OCI-LY1 (cell line): ENCODE results near the gene AGBL1.

ENCODE experiments used
- H2AFZ ChIP-seq: fragments of 200-600 bp; sonication (generic), shearing (Covaris generic); 2 replicates; pipeline ENCODE4 v1.6.0; 2014; ENCODE audit warnings: antibody characterized with exemption, mild to moderate bottlenecking, low read length
- H3F3A ChIP-seq: fragments of 200-600 bp; sonication (generic), shearing (Covaris generic); 2 replicates; pipeline ENCODE4 v1.6.0; 2014; ENCODE audit warnings: mild to moderate bottlenecking, antibody characterized with exemption, low read length, moderate library complexity; ENCODE audit not compliant: insufficient read depth
- H3K27ac ChIP-seq: fragments of 200-600 bp; sonication (generic); 2 replicates; pipeline ENCODE4 v1.5.1; 2014; ENCODE audit warnings: low read length, mixed run types, mild to moderate bottlenecking, low read depth; ENCODE audit not compliant: poor library complexity, severe bottlenecking
- H3K27me3 ChIP-seq: fragments of 200-600 bp; sonication (generic); 2 replicates; pipeline ENCODE4 v1.6.0; 2014; ENCODE audit warnings: antibody characterized with exemption, mild to moderate bottlenecking, low read length, moderate library complexity; ENCODE audit not compliant: insufficient read depth
- H3K36me3 ChIP-seq: fragments of 200-600 bp; sonication (generic); 2 replicates; pipeline ENCODE4 v1.6.1; 2014; ENCODE audit warnings: mild to moderate bottlenecking, antibody characterized with exemption, low read length, moderate library complexity, mixed read lengths; ENCODE audit not compliant: insufficient read depth
- H3K4me1 ChIP-seq: fragments of 200-600 bp; sonication (generic); 2 replicates; pipeline ENCODE4 v1.5.1; 2014; ENCODE audit warnings: mild to moderate bottlenecking, low read length, moderate library complexity; ENCODE audit not compliant: insufficient read depth, severe bottlenecking
- H3K4me2 ChIP-seq: fragments of 200-600 bp; sonication (generic), shearing (Covaris generic); 2 replicates; pipeline ENCODE4 v1.6.1; 2014; ENCODE audit warnings: low read length
- H3K4me3 ChIP-seq: fragments of 200-600 bp; sonication (generic); 2 replicates; pipeline ENCODE4 v1.5.1; 2014; ENCODE audit warnings: low read length, low read depth, mild to moderate bottlenecking, mixed read lengths; ENCODE audit not compliant: poor library complexity, severe bottlenecking
- H3K79me2 ChIP-seq: fragments of 200-600 bp; shearing (Covaris generic); 2 replicates; pipeline ENCODE4 v1.6.1; 2016; ENCODE audit warnings: mixed run types, low read length, mixed read lengths; ENCODE audit not compliant: insufficient read depth
- H3K9ac ChIP-seq: fragments of 200-600 bp; sonication (generic), shearing (Covaris generic); 2 replicates; pipeline ENCODE4 v1.6.1; 2014; ENCODE audit warnings: mild to moderate bottlenecking, low read length, mixed read lengths
- H3K9me2 ChIP-seq: fragments of 200-600 bp; sonication (generic), shearing (Covaris generic); 2 replicates; pipeline ENCODE4 v1.6.1; 2014; ENCODE audit warnings: low read depth, mild to moderate bottlenecking, low read length, mixed read lengths
- H3K9me3 ChIP-seq: fragments of 200-600 bp; shearing (Covaris generic); 2 replicates; pipeline ENCODE4 v1.6.1; 2014; ENCODE audit warnings: low read length, mixed read lengths
- H4K20me1 ChIP-seq: fragments of 200-600 bp; sonication (generic), shearing (Covaris generic); 2 replicates; pipeline ENCODE4 v1.6.0; 2016; ENCODE audit warnings: mild to moderate bottlenecking, low read length; ENCODE audit not compliant: insufficient read depth
- EZH2 ChIP-seq: fragments of 200-600 bp; sonication (generic), shearing (Covaris generic); IDR thresholded peaks from 2 replicates; pipeline ENCODE4 v1.8.0; 2017; ENCODE audit warnings: borderline replicate concordance, mixed run types, mild to moderate bottlenecking, antibody characterized with exemption, low read length, moderate library complexity, mixed read lengths
- TF ChIP-seq, protein P1 (sequence below): fragments of 200-600 bp; sonication (generic), shearing (Covaris generic); IDR thresholded peaks from 2 replicates; pipeline ENCODE4 v1.5.1; 2017; ENCODE audit warnings: mild to moderate bottlenecking, antibody characterized with exemption, low read length, moderate library complexity, mixed read lengths

The AGBL1 gene

DNA sequence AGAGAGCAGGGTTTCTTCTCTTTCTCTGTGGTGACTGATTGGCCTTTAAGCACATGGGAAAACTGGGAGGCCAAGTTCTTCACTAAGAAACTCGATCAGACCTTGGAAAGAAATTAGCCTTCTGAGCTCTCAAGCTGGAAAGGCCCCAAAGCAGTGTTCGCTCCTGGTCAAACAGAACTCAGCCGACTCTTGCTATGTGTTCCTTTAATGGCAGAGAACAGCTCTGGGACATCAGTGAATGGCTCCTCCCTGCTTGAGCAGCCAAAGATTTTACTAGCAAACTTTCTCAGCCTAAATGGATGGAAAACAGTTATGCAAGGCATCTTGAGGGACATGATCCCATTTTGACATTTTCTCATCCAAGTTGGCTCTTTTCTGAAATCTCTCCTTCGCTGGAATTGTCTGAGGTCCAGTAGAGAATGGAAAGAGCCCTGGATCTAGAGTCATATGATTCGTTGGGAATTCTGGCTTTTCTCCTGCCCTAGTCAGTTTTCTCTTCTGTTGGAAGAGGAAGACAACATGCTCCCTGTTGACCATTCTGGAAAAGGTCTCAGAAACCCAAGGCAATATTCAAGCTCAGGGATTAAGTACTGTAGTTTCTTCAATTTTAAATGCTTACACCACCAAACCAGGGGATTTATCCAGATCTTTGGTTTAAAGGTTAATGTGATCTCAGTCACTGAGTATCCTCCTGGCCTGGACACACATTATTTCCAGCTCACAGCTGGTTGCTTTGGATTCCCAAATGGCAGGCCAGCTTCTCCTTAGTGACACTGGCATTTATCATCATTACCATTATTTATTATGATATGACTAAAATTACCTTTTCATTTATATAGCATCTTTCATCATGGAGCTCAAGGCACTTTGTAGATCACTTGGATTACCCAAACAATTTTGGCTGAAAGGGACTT lies 319.6 kb downstream of the AGBL1 start:
- H3F3A ChIP-seq = no peaks in the 10 kb centered on the region
- H3K27ac ChIP-seq = no peak overlapping the region
- H4K20me1 ChIP-seq = no peaks in the 10 kb centered on the region
- H3K79me2 ChIP-seq = no peaks in the 10 kb centered on the region
- H3K4me2 ChIP-seq = no peak overlapping the region
- H3K9ac ChIP-seq = no peak overlapping the region
- no peaks in the 10 kb centered on the region for H3K4me1 ChIP-seq
- TF ChIP-seq EZH2 = no peak
- TF ChIP-seq, protein P1, sequence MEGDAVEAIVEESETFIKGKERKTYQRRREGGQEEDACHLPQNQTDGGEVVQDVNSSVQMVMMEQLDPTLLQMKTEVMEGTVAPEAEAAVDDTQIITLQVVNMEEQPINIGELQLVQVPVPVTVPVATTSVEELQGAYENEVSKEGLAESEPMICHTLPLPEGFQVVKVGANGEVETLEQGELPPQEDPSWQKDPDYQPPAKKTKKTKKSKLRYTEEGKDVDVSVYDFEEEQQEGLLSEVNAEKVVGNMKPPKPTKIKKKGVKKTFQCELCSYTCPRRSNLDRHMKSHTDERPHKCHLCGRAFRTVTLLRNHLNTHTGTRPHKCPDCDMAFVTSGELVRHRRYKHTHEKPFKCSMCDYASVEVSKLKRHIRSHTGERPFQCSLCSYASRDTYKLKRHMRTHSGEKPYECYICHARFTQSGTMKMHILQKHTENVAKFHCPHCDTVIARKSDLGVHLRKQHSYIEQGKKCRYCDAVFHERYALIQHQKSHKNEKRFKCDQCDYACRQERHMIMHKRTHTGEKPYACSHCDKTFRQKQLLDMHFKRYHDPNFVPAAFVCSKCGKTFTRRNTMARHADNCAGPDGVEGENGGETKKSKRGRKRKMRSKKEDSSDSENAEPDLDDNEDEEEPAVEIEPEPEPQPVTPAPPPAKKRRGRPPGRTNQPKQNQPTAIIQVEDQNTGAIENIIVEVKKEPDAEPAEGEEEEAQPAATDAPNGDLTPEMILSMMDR = no peak
- no peaks in the 10 kb centered on the region for H3K9me2 ChIP-seq
- no peak overlapping the region for H2AFZ ChIP-seq
- no peaks in the 10 kb centered on the region for H3K27me3 ChIP-seq
- H3K36me3 ChIP-seq = no peaks in the 10 kb centered on the region
- H3K9me3 ChIP-seq = no peaks in the 10 kb centered on the region
- no peak overlapping the region for H3K4me3 ChIP-seq

DNA sequence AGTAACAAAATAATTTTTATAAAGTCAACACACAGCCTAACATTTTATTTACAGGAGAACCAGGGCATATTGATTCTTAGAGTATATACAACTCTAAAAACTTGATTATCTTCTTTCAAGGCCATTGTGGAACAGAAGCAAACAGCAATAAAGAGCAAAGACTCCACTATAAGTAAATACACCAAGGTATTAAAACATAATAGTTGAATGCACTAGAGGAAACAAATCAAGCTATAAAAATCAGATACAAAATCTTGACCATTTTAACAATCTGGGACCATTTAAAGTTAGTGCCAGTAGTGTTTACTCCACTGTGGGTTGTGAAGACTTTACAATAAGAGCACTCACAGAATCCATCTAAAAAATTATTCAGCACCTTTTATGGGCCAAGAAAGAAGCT lies 323.6 kb downstream of the AGBL1 start:
- H3K36me3 ChIP-seq = no peaks in the 10 kb centered on the region
- no peak overlapping the region for H3K4me3 ChIP-seq
- H3K27ac ChIP-seq = no peak overlapping the region
- no peaks in the 10 kb centered on the region for H3K4me1 ChIP-seq
- no peaks in the 10 kb centered on the region for H3K9me3 ChIP-seq
- H4K20me1 ChIP-seq = no peaks in the 10 kb centered on the region
- no peaks in the 10 kb centered on the region for H3K79me2 ChIP-seq
- H3K9me2 ChIP-seq = no peaks in the 10 kb centered on the region
- TF ChIP-seq, protein P1 = no peak
- no peak for TF ChIP-seq EZH2
- H2AFZ ChIP-seq = no peak overlapping the region
- H3K4me2 ChIP-seq = no peak overlapping the region
- H3F3A ChIP-seq = no peaks in the 10 kb centered on the region
- H3K9ac ChIP-seq = no peak overlapping the region
- H3K27me3 ChIP-seq = no peaks in the 10 kb centered on the region

DNA sequence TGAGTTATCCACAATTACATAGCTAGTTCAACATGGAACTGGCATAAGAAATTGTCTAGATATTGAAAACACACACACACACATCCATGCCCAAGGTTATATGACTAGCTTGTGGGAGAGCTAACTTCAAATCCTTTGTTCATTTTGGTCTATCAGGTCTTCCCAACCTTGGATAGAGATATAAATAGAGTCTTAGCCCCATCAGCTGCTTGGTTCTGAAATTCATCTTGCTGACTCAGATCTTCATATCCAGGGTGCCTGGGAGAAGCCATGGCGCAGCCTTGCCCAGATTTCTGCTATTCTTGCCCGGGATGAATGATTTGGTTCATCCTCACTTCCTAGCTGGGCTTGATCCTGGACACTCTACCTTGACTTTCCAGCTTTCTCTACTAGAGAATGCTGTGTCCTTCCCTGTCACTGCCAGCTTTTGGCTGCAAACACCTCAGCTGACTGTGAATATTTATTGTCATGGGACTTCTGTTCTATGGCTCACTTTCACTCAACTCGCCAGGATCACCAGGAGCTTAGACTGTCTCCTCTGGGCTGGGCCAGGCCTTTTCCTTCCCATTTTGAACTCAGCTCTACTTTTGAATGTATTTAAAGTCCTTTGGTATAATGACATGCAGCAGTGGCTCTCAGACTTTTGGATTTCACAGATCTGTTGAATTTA lies 324.4 kb downstream of the AGBL1 start:
- TF ChIP-seq, protein P1 = no peak
- no peak for TF ChIP-seq EZH2
- H3K4me3 ChIP-seq = no peak overlapping the region
- H3K4me1 ChIP-seq = no peaks in the 10 kb centered on the region
- H3K9ac ChIP-seq = no peak overlapping the region
- no peak overlapping the region for H3K4me2 ChIP-seq
- no peak overlapping the region for H2AFZ ChIP-seq
- H3K27ac ChIP-seq = no peak overlapping the region
- H3K9me2 ChIP-seq = no peaks in the 10 kb centered on the region
- H3K36me3 ChIP-seq = no peaks in the 10 kb centered on the region
- H3F3A ChIP-seq = no peaks in the 10 kb centered on the region
- no peaks in the 10 kb centered on the region for H3K79me2 ChIP-seq
- H3K27me3 ChIP-seq = no peaks in the 10 kb centered on the region
- H3K9me3 ChIP-seq = no peaks in the 10 kb centered on the region
- no peaks in the 10 kb centered on the region for H4K20me1 ChIP-seq
